GM12801 (cell line): ENCODE data around the gene BRICD5.

ENCODE experiments used
- CTCF ChIP-seq: IDR thresholded peaks from one replicate; pipeline ENCODE4 v1.5.1; 2011; ENCODE audit warnings: control low read depth; ENCODE audit not compliant: insufficient read length; ENCODE audit errors: extremely low read depth

Gene BRICD5

GRCh38 chr16:2235234-2235651 is 24.6 kb upstream of the BRICD5 start:
- no peak for TF ChIP-seq CTCF

- TF ChIP-seq CTCF, result no peak
Observed at GRCh38 chr16:2234813-2235170, 24.1 kb upstream of the BRICD5 start.

GRCh38 chr16:2233872-2234812 is 23.5 kb upstream of the BRICD5 start:
- TF ChIP-seq CTCF, result no peak

GRCh38 chr16:2233046-2233775 is 22.5 kb upstream of the BRICD5 start:
- no peak for TF ChIP-seq CTCF

- no peak for TF ChIP-seq CTCF
Observed at GRCh38 chr16:2232094-2232990, 21.7 kb upstream of the BRICD5 start.

GRCh38 chr16:2231016-2231931 is 20.6 kb upstream of the BRICD5 start:
- no peak for TF ChIP-seq CTCF
